Left renal pelvis (tissue), 4 donors: ENCODE results near the gene RRM1. TPM values are rescaled to one million over a fixed set of nuclear protein-coding genes. Genes with fewer than 3 reads are reported as not detected.
"Not testable (repeated sequence)": the region's sequence is repeated elsewhere in the genome, so short reads cannot be mapped to it uniquely, and the experiment has no call there.

Experiments
- DNase-seq, 4 donors: peaks; one replicate each; pipeline ENCODE4 v3.0.0-alpha.2; 2013; ENCODE audit warnings: low read depth in 4 of 4, low spot score in 3 of 4
- polyA plus RNA-seq, 4 donors: library from polyadenylated mRNA; unstranded; fragments of 120-200 nt; gene quantifications; one replicate each; pipeline ENCODE4 v1.2.1, GENCODE V29; 2013; ENCODE audit not compliant: insufficient read length in 4 of 4

The RRM1 gene
- polyA plus RNA-seq, 4 donors, result 57.1 to 84.2 (median 71.0) TPM

DNA sequence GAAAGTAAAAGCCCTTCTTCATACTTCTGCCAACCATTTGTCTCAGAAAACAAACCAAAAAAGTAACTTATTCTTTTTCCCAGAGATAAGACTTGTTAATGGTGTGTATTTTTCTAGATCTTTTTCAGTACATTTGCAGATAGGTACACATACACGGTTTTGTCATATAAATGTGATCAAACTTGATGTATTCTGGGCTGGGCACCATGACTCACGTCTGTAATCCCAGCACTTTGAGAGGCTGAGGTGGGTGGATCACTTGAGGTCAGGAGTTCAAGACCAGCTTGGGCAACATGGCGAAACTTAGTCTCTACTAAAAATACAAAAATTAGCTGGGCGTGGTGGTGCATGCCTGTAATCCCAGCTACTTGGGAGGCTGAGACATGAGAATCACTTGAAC is 35.6 kb downstream of the RRM1 start:
- DNase-seq, result not testable (repeated sequence)

DNA sequence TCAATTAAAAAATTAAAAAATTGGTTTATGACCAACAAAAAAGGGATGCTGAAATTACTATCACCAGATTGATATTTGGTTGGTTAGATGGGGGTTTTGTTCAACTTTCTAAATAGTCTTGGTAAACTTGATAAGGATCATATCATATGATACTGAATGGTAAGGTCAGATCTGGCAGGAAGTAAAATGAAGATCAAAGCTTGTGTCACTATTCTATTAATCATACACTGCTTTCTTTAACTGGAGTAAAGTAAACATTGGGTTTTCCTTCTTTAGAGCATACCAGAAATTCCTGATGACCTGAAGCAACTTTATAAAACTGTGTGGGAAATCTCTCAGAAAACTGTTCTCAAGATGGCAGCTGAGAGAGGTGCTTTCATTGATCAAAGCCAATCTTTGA is 40.2 kb downstream of the RRM1 start:
- no peak for DNase-seq

DNA sequence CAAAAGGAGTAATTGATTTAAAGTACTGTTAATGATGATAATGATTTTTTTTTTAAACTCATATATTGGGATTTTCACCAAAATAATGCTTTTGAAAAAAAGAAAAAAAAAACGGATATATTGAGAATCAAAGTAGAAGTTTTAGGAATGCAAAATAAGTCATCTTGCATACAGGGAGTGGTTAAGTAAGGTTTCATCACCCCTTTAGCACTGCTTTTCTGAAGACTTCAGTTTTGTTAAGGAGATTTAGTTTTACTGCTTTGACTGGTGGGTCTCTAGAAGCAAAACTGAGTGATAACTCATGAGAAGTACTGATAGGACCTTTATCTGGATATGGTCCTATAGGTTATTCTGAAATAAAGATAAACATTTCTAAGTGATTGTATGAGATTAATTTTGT is 43.9 kb downstream of the RRM1 start:
- DNase-seq, result no peak

DNA sequence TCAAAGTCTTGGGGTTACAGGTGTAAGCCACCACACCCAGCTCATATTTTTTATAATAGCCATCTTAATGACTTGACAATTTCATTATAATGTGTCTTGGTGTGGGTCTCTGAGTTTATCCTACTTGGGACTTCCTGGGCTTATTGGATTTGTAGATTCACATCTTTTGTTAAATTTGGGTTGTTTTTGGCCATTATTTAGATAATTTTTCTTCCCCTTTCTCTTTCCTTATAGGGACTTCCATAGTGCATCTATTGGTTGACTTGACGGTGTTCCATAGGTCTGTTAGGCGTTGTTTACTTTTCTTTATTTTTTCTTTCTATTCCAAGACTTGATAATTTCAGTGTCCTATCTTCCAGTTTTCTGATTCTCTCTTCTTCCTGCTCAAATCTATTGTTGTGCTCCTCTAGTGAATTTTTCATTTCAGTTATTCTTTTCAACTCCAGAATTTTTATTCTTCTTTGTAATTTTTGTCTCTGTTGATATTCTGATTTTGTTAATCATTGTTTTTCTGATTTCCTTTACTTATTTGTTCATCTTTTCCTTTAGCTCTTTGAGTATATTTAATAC is 45.6 kb downstream of the RRM1 start:
- DNase-seq, result no peak

DNA sequence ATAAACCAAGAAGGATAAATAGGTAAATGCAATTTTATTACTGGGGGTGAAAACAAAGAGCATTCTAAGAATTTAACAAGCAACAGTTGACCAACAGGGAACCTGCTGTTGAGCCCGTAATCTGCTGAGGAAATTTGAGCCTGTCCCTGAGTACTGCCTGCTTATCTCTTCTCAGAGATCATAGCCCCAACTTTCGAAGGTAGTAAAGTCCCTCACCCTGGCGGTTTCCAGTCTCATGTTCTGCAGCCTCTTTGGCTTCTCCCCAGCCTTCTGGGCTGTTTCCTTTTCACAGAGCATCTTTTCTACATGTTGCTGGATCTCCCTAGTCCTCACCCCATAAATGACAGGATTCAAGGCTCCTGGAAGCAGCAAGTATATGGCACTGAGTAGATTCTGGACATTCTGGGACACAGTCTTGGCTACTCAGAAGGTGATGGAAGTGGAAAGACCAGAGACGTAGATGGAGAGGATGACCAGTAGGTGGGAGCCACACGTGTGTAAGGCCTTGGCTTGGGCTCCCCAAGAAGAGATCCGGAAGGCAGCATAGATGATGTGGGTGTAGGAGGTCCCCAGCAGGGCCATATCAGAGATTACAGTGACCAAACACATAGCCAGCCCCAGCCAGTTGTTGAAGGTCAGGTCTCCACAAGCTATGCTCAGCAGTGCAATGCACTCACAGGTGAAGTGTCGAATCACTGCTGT is 51.6 kb downstream of the RRM1 start:
- no peak for DNase-seq

DNA sequence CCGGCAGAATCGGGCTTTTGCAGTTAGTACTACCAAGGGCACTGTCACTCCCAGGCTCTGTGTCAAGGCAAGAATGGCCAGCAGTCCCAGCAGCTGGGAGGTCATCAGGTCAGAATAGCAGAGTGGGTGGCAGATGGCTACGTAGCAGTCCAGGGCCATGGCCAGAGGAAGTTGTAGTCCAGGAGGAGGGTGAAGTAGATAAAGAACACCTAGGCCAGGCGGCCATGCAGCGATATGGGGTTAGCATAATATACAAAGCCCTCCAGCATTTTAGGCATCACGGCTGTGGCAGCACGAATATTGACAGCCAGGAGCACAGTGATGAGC is 52.1 kb downstream of the RRM1 start:
- DNase-seq, result no peak

DNA sequence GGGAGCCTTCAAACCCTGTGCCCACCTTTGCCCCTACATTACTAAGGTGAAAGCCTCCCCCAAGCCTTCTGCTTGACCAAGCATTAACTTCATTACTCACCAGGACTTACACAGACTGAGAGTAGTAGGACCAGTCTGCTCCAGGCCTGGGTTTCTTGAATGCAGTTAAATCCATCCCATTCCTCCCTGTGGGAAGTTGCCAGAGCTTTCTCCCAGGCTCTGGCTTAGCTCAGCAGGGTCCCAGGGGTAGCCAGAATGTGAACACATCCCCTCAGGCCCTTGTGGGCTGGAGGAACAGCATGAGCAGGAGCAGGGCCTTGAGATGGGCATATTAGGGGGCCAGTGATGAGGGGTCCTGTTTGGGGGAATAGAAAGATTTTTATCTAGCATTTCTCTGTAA is 59.9 kb downstream of the RRM1 start:
- DNase-seq, result no peak

DNA sequence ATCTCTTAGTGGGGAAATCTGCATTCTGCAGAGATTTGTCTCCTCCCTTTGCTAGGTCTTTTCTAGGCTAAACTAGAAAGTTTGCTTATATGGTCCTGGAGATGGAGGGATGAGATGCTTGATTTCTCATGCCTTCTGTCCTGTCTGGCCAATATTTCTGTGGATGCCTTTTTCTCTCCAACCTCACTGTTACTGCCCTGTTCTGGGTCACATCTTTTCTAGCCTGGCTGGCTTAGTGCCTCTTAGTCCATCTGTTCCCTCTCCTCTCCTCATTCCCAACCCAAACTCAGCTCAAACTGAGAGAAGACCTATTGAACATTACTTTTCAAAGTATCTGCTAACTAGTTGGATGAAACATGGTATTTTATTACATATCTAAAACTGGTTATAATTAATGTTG is 62.0 kb downstream of the RRM1 start:
- DNase-seq, result no peak

DNA sequence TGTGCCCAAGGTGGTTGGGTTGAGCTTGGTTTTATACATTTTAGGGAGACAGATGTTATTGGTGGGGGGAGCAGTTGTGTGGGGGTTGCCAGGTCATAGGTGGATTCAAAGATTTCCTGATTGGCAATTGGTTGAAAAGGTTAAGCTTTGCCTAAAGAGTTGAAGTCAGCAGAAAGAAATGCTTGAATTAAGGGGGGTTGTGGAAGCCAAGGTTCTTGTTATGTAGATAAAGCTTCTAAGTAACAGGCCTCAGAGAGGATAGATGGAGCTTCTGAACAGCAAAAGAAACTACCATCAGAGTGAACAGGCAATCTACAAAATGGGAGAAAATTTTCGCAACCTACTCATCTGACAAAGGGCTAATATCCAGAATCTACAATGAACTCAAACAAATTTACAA is 64.2 kb downstream of the RRM1 start:
- DNase-seq, result not testable (repeated sequence)

DNA sequence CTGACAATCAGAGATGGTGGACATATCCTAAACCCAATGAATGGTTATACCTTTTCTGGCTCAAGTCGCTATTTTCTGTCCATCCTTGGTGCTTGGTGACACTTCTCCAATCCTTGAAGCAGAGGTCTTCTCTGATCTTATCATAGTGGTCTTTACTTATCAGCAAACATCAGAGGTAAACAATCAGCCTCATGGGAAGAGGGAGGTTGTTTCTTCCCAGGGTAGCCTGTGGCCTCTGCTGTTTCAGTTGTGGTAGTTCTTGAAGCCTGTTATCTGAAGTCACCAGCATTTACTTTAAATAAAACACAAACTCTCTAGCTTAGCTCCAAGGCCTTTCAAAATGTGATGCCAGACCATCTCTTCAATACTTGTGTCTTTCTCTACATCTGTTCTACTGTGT is 66.7 kb downstream of the RRM1 start:
- no peak for DNase-seq

DNA sequence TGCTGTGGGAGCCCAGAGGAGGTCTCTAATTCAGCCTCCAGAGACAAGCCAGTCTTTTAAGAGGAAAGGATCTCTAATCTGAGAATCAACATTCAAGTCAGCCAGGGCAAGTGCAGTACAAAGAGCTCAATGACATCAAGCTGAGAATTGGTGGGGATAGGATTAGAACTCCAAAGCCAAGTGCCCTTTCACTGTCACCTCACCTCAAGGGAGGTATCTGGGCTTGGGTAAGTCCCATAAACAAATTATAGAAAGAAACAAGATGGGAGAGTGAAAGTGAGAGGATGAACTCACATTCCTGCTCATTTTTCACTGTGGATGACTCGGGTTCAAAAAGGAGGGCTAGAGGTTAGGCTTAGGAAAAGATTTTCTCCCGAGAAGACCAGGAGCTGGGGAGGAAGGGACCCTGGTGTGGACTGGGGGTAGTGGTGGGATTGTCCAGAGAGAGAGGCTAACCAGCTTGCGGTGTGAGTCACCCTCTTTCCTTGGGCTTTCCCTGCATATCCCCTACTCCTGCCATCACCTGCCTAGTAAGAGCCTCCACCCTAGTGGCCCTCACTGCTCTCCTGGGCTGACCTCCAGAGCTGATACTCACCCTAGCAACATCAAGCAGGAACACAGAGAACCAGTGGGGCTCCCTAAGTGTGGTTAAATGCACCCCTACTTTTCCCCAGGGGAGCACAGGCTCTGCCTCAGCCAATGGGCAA is 70.4 kb downstream of the RRM1 start:
- DNase-seq, result no peak

DNA sequence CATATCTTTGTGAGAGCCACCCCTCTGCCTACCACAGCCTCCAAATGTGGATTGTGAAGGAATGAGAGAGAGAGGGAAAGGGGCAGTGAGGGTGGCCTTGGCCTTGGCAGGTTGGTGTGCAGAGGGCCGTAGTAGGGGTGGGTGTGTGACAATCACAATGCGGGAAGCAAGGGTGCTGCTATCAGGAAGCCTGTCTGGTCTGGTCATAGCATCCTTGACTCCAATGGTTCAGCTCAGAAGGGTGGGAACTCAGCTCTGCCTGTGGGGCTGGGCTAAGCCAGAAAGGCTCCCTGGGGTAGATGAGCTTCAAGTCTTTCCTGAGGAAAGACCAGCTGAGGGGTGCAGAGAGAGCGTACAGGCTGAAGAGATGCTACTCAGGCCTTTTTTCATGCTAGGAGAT is 72.7 kb downstream of the RRM1 start:
- DNase-seq, result no peak

DNA sequence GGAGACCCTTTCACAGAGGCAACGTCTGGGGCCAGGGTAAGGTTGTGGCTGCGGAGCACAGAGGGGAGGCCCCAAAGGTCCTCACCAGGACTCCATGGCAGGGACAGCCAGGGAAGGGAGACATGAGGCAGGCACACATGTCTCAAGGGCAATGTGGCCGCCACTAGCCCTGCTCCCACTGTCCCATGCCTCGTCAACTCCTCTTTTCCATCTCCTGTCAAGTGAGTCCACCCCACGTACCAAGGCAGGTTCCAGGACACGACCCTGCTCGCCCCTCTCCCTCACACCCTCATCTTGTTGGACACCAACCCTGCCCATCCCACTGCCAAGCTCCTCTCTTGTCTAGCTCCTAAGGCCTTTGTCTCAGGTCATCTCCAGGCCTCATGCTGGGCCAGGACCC is 73.2 kb downstream of the RRM1 start:
- DNase-seq, result no peak

DNA sequence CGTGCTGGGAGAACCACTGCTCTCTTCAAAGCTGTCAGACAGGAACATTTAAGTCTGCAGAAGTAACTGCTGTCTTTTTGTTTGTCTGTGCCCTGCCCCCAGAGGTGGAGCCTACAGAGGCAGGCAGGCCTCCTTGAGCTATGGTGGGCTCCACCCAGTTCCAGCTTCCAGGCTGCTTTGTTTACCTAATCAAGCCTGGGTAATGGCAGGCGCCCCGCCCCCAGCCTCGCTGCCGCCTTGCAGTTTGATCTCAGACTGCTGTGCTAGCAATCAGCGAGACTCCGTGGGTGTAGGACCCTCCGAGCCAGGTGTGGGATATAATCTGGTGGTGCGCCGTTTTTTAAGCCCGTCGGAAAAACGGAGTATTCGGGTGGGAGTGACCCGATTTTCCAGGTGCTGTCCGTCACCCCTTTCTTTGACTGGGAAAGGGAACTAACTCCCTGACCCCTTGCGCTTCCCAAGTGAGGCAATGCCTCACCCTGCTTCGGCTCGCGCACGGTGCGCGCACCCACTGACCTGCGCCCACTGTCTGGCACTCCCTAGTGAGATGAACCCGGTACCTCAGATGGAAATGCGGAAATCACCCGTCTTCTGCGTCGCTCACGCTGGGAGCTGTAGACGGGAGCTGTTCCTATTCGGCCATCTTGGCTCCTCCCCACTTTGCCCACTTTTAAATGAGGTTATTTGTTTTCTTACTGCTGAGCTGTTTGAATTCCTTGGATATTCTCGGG is 81.2 kb downstream of the RRM1 start:
- not testable (repeated sequence) for DNase-seq

DNA sequence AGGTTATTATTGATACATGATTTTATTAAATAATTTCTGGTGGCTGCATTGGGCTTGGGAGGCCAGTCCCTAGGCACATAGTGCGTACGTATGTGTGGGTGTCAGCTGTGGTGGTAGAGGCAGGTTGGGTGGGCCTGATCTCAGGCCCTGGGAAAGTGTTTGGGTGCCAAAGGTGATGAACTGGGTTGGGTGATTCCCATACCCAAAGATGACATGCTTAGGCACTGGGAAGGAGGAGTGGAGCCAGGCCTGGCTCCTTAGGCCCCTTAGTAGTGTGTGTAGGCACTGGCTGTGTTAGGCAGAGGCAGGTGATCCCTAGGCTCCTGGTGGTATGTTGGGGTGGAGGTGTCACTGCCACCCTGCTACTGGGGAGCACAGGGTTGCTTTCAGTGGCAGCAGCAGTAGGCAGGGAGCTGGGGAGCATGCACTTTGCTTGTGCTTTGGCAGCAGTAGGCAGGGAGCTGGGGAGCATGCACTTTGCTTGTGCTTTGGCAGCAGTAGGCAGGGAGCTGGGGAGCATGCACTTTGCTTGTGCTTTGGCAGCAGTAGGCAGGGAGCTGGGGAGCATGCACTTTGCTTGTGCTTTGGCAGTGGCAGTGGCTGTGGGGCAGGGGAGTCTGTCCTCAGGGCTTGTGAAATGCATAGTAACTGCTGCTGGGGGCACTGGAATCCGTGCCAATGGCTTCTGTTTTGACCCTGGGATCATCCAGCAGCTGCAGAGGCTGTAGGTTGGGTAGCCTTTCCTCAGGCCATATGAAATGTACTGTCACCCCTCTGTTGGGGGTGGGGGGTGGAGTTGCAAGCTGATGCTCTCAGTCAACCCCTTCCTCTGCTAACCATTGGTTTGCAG is 84.4 kb downstream of the RRM1 start:
- no peak for DNase-seq

DNA sequence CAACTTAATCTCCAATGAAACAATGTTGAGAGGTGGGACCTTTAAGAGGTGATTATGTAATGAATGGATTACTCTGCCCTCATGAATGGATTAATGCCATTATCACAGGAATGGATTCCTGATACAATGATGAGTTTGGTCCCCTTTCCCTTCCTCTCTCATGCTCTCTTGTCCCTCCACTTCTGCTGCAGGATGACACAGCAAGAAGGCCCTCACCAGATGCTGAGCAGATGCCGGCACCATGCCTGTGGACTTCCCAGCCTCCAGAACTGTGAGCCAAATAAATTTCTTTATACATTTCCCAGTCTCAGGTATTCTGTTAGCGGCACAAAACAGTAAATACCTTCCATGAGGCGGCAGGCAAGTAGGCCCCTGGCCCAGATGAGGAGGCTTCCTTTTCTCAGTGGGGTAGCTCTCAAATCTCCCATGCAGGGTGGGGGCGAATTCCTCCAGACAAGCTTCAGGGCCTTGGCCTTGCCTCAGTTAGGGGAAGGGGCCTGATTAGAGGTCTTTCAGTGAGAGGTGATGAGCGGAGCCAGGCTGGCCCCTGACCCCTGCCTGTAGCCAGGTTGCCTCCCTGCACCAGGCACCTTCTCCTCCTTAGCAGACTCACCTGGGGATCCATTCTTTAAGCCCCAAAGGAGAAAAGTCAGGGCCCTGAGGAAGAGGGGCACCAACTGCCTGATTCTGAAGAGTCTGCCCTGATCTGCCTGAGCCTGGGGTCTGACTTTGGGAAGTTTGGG is 86.0 kb downstream of the RRM1 start:
- no peak for DNase-seq

DNA sequence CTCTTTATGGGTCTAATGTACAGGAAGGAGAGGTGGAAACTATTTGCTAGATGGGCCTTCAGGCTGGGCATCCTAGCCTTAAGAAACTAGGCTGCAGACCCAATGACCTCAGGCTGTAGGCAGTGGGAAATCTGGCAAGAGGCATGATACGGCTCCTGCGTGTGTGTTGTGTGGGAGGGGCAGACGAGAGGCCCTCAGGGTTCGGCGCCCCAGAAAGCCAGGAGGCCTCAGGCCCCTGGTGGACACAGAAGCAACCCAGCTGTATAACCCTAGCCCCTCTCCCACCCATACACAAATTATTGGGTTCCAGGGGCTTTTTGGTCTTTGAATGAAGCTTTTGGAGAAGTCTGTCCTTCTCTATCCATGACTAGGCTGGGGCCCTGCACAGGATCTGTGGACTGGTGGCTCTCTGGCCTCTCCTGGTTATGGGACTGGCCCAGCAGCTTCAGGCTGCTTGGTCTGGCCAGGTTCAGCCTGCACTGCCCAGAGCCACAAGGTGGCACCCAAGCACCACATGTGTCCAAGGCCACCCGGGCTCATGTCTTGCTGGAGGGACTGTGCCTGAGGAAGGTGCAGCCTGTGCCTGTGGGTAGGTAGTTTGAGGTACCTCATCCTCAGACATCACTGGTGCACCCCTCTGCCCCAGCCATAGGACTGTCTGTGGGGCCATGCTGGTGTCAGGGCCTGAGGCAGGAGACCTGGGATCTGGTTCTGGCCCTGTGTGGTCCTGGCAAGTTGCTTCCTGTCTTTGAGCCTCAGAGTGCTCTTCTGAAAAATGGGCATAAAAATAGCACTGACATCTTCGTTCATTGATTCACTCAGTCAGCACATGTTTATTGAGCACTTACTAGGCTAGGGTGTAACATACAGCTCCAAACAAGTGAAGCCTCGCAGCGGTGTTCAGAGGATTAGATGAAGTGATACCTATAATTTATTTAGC is 87.5 kb downstream of the RRM1 start:
- peak in 2 of 4 donors; percentile 18 to 30 for DNase-seq

DNA sequence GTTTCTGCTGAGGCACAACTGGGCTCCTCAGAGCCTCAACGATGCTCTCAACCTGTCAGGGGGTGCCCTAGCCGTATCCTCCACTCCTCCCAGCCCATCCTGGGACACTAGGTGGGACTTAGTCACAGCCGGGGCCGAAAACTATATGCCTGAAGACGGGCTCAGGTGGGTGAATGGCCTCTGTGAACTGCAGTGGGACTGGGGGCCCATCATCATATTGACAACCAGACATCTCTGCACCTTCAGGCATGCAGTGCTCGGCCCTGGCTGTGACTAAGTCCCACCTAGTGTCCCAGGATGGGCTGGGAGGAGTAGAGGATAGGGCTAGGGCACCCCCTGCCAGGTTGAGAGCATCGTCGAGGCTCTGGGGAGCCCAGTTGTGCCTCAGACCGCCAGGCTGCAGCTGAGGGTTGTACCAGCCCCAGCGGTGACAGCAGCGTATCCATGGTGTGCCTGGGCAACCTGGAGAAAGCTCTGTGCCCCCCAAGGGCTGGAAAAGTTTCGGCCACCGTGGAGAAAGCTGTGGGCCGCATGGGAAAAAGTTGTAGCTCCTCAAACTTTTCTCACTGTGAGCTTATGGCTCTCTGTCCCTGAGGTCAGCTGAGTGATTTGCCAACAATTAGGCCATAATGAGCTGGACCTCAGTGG is 88.9 kb downstream of the RRM1 start:
- no peak for DNase-seq
